Adrenal gland (tissue), 12 donors: ENCODE measurements around the gene CCDC83. TPM values are rescaled to one million over a fixed set of nuclear protein-coding genes. Genes with fewer than 3 reads are reported as not detected.

Experiments used
- DNase-seq, 7 donors: peaks; one replicate each; pipeline ENCODE4 v3.0.0-alpha.2; 2019 to 2020
- H3K27ac ChIP-seq, 5 donors: fragments of 200-600 bp; sonication (generic) in 4 of 5; 1 replicate in 3 of 5; 2 replicates in 2 of 5; pipeline versions ENCODE4 v1.5.1 to v1.8.0; 2016 to 2020; ENCODE audit warnings: mild to moderate bottlenecking in 1 of 5
- H3K27me3 ChIP-seq: fragments of 200-600 bp; 2 replicates; pipeline ENCODE4 v1.8.0; 2021
- H3K36me3 ChIP-seq, 2 donors: fragments of 200-600 bp; replicated peaks in 1 of 2; 1 replicate in 1 of 2; 2 replicates in 1 of 2; pipeline versions ENCODE4 v1.5.1 to v1.8.0; 2018 to 2022
- H3K4me1 ChIP-seq, 2 donors: fragments of 200-600 bp; replicated peaks in 1 of 2; 1 replicate in 1 of 2; 2 replicates in 1 of 2; pipeline versions ENCODE4 v1.5.1 to v1.8.0; 2018 to 2021
- H3K4me3 ChIP-seq, 4 donors: fragments of 200-600 bp; sonication (generic) in 3 of 4; one replicate each; pipeline ENCODE4 v1.5.1; 2016 to 2018
- H3K9me3 ChIP-seq, 3 donors: fragments of 200-600 bp; sonication (generic) in 1 of 3; replicated peaks in 1 of 3; 1 replicate in 2 of 3; 2 replicates in 1 of 3; pipeline versions ENCODE4 v1.5.1 to v1.8.0; 2016 to 2021
- POLR2A ChIP-seq, 2 donors: fragments of 450-650 bp; IDR thresholded peaks; one replicate each; pipeline ENCODE4 v1.6.1; 2017; ENCODE audit warnings: antibody characterized with exemption in 2 of 2, mild to moderate bottlenecking in 2 of 2, moderate library complexity in 1 of 2
- WGBS, 4 donors: extraction: QIAGEN DNeasy Blood & Tissue Kit in 2 of 4; methylation state at CpG; one replicate each; pipeline versions ENCODE4 v1.1.5 to v1.1.7; 2013 to 2017; 5-methylcytosine and 5-hydroxymethylcytosine counted together
- intact Hi-C, 2 donors: fragments of 100-400 bp; cut with DNase I; formaldehyde crosslinking; loops; one replicate each; pipeline versions ENCODE4 v1.14.1 to v1.15.0; 2022 to 2023
- polyA plus RNA-seq, 3 donors: library from polyadenylated mRNA; stranded (reverse); fragments of 200-250 nt in 2 of 3; fragments of 350-450 nt in 1 of 3; fragmentation: Illumina TruSeq in 1 of 3; extraction: RNeasy Lipid Tissue Mini Kit (QIAGEN cat#74804) in 1 of 3; gene quantifications; one replicate each; pipeline ENCODE4 v1.2.3, GENCODE V29; 2013 to 2014
- total RNA-seq, 9 donors: library from RNA; depleted of rRNA in 4 of 9; stranded (reverse); fragments of >200 nt in 4 of 9; fragments of 120-200 nt in 1 of 9; fragmentation: NEBNext Ultra II Directional in 1 of 9; extraction: Animal tissue kit (Norgen Biotek cat#: 25700) in 1 of 9; gene quantifications; one replicate each; pipeline versions ENCODE4 v1.1.0 to v1.2.4, GENCODE V29; 2013 to 2023
- TF ChIP-seq, protein P1 (sequence below), 6 experiments: fragments of 450-650 bp in 4 of 6; fragments of 200-600 bp in 2 of 6; sonication (generic) in 1 of 6; IDR thresholded peaks; 1 replicate in 5 of 6; 2 replicates in 1 of 6; pipeline versions ENCODE4 v1.5.1 to v1.8.0; 2016 to 2021; ENCODE audit warnings: antibody characterized with exemption in 6 of 6, mild to moderate bottlenecking in 2 of 6, moderate library complexity in 1 of 6
- donor health status: healthy with polysubstance abuse.
- donor health status: Bipolar disorder and iron deficiency.
- donor health status: DM: yes; HTN: yes; CAD: no.
- donor health status: DM: no; HTN: no; CAD: no.
- donor health status: DM: no; HTN: no; CAD: no.
- donor health status: DM: yes; HTN: yes; CAD: no.

Gene CCDC83
- total and polyA plus RNA-seq, 12 donors: not detected

DNA sequence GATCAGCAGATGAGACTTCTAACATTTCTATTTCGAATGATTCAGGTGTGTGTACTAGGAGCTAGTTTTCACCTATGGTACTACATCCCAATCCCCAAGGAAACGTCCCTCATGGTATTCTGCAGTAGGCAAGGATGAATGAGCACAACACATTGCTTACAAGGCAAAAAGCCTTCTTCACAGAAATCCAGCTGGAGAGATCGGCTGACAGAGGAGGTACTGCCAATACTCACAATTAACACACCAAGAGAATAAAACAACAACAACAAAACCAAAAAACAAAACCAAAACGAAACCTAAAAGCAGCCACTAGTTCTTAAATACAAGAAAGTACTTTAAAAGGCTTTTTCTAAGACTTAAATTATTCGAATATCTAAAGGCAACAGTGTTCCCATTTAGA, 112.3 kb downstream of the CCDC83 start:
- 78 to 84% (median 82%) methylated on average over 5 of the region's 5 CpGs for WGBS, 4 donors
- TF ChIP-seq, protein P1, sequence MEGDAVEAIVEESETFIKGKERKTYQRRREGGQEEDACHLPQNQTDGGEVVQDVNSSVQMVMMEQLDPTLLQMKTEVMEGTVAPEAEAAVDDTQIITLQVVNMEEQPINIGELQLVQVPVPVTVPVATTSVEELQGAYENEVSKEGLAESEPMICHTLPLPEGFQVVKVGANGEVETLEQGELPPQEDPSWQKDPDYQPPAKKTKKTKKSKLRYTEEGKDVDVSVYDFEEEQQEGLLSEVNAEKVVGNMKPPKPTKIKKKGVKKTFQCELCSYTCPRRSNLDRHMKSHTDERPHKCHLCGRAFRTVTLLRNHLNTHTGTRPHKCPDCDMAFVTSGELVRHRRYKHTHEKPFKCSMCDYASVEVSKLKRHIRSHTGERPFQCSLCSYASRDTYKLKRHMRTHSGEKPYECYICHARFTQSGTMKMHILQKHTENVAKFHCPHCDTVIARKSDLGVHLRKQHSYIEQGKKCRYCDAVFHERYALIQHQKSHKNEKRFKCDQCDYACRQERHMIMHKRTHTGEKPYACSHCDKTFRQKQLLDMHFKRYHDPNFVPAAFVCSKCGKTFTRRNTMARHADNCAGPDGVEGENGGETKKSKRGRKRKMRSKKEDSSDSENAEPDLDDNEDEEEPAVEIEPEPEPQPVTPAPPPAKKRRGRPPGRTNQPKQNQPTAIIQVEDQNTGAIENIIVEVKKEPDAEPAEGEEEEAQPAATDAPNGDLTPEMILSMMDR (IDR thresholded peaks at IDR 0.05): no peak
- no peak for TF ChIP-seq POLR2A (IDR thresholded peaks at IDR 0.05)
- Histone ChIP-seq H3K4me3 (no peak overlapping the region), H3K27ac (no peak overlapping the region), H3K36me3 (peaks cover 0 to 41% of the 10 kb centered on the region in 2 donors), H3K4me1 (peaks cover 0 to 10% of the 10 kb centered on the region in 2 donors), H3K27me3 (no peaks in the 10 kb centered on the region), H3K9me3 (no peaks in the 10 kb centered on the region)
- intact Hi-C loops: no loop called here
- DNase-seq: no peak

Other genes with a start within 250 kb of the CCDC83 start
- 100 to 1,000 TPM in 1 of 9 donors, 10 to 100 TPM in 7, 1 to 10 TPM in 1; 8.4 to 101 (median 45.5) TPM for gene DLG2, start 228.0 kb upstream of the CCDC83 start, total RNA-seq
- 10 to 100 TPM in 2 of 3 donors, 1 to 10 TPM in 1; 8.3 to 14.4 (median 11.1) TPM for gene DLG2, start 228.0 kb upstream of the CCDC83 start, polyA plus RNA-seq
- gene TMEM126B, start 226.8 kb upstream of the CCDC83 start, total RNA-seq: 10 to 100 TPM; 39.9 to 96.4 (median 50.4) TPM
- gene TMEM126B, start 226.8 kb upstream of the CCDC83 start, polyA plus RNA-seq: 100 to 1,000 TPM in 1 of 3 donors, 10 to 100 TPM in 2; 62.8 to 125 (median 90.8) TPM
- 10 to 100 TPM; 16.4 to 62.6 (median 36.0) TPM for gene TMEM126A, start 207.4 kb upstream of the CCDC83 start, total RNA-seq
- gene TMEM126A, start 207.4 kb upstream of the CCDC83 start, polyA plus RNA-seq: 10 to 100 TPM; 49.3 to 62.1 (median 51.9) TPM
- 10 to 100 TPM; 18.2 to 78.6 (median 40.5) TPM for gene CREBZF, start 190.3 kb upstream of the CCDC83 start, total RNA-seq
- gene CREBZF, start 190.3 kb upstream of the CCDC83 start, polyA plus RNA-seq: 10 to 100 TPM; 15.8 to 50.0 (median 32.0) TPM
- gene CCDC89, start 169.2 kb upstream of the CCDC83 start, total RNA-seq: 1 to 10 TPM in 7 of 9 donors, under 1 TPM in 1, not detected in 1; 0.66 to 2.3 (median 1.9) TPM
- under 1 TPM; 0.61 to 0.99 (median 0.64) TPM for gene CCDC89, start 169.2 kb upstream of the CCDC83 start, polyA plus RNA-seq
- gene SYTL2, start 44.2 kb upstream of the CCDC83 start, total RNA-seq: 100 to 1,000 TPM in 1 of 9 donors, 10 to 100 TPM in 7, 1 to 10 TPM in 1; 9.2 to 134 (median 20.9) TPM
- gene SYTL2, start 44.2 kb upstream of the CCDC83 start, polyA plus RNA-seq: 10 to 100 TPM in 2 of 3 donors, 1 to 10 TPM in 1; 8.2 to 21.8 (median 12.1) TPM
- gene PICALM, start 213.7 kb downstream of the CCDC83 start, total RNA-seq: 100 to 1,000 TPM in 8 of 9 donors, 10 to 100 TPM in 1; 96.3 to 194 (median 118) TPM
- 100 to 1,000 TPM in 1 of 3 donors, 10 to 100 TPM in 2; 33.9 to 217 (median 52.8) TPM for gene PICALM, start 213.7 kb downstream of the CCDC83 start, polyA plus RNA-seq